ENCODE measurements around the gene CPNE2.

The CPNE2 gene

GRCh38 chr16:57150682-57151330 is 58.4 kb downstream of the CPNE2 start:
- no peak for TF ChIP-seq CTCF (IDR thresholded peaks at IDR 0.05; ENCODE audit: low read depth, low read length, missing control alignments)
- no peak for DNase-seq (ENCODE audit: extremely low read depth, low read depth)
- no peak overlapping the region for H3K4me3 ChIP-seq (replicated peaks; ENCODE audit: low read depth, low read length)

GRCh38 chr16:57151369-57151768 is 59.0 kb downstream of the CPNE2 start:
- H3K4me3 ChIP-seq (replicated peaks; ENCODE audit: low read depth, low read length) = no peak overlapping the region
- no peak for TF ChIP-seq CTCF (IDR thresholded peaks at IDR 0.05; ENCODE audit: low read depth, low read length, missing control alignments)
- DNase-seq (ENCODE audit: extremely low read depth, low read depth) = no peak

DNA sequence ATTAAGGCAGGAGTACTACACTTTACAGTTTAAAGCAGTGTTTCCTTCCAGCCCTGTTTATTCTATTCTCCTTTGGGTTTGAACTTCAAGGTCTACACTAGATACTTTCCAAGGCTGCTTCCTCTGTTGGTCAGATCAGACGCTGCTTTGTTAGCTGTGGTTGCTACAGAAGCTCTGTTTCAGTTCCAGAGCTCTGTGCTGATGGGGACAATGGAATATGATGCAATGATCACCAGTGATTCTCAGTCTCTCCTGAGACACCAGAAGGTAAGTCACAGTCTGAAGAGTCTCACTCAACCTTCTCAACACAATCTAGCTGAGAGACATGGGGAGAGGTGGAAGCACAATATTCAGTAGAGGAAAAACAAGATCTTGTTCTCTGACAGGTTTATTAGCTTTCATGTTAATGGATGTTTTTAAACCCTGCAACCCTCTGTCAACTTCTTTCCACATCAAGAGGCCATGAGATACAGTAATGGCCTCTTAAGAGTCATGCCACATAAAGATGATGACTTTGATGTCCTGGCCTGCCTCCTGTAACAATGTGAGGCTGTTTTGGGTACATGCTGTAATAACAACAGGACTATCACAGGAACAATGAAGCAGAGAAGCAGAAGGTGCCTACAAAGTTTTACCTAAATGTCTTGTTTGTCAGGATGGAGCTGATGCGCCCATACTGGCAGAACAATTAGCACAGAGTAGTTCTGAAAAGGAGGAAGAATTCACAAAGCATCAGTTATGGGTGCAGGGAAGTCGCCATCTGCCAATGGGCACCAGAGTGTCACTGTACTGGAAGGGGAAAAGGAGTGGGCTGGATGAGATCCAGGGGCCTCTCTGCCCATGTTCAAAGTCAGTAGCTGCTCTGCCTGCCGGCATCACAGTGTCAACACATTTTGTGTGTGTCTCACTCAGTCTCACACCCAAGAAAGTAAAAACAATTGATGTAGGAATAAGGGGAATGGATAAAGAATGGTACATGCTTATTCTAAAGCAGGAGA is 60.0 kb downstream of the CPNE2 start:
- DNase-seq (ENCODE audit: extremely low read depth, low read depth) = no peak
- no peak for TF ChIP-seq CTCF (IDR thresholded peaks at IDR 0.05; ENCODE audit: low read depth, low read length, missing control alignments)
- no peak overlapping the region for H3K4me3 ChIP-seq (replicated peaks; ENCODE audit: low read depth, low read length)

DNA sequence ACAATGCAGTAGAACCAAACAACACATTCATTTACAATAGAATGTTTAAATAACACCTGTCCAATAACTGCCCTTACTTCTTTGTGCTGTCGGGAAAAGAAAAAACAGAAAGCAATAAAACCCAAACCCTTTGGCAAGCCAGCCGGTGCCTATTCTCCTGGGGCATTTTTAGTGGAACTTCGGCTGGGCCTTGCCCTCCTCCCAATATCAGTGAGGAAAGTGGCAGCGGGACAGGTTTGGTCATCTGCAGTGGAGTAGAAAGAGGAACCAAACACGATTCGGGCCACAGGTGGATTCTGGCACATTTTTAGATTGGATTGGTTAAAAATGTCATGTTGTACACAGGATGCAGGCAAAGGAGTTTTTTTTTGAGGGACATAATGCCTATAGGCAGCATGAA is 61.5 kb downstream of the CPNE2 start:
- no peak for TF ChIP-seq CTCF (IDR thresholded peaks at IDR 0.05; ENCODE audit: low read depth, low read length, missing control alignments)
- no peak overlapping the region for H3K4me3 ChIP-seq (replicated peaks; ENCODE audit: low read depth, low read length)
- no peak for DNase-seq (ENCODE audit: extremely low read depth, low read depth)

DNA sequence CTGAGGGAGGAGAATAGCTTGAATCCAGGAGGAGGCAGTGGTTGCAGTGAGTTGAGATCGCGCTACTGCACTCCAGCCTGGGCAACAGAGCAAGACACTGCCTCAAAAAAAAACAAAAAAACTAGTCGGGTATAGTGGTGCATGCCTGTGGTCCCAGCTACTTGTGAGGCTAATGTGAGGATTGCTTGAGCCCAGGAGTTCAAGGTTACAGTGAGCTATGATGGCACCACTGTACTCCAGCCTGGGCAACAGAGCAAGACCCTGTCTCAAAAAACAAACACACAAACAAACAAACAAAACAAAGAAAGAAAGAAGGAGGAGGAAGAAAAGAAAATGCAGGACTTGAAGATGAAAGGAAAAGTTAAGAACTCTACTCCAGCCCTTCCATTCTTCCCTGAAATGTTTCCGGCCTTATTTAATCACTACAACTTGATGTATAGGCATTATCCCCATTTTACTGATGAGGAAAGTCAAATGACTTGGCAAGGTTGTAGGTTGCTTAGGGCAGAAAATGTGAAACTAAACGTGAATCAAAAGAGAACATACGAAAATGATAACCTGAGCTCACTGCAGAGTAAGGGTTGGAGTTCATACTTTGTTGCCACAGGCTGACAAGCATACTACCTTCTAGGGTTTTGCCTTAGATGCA is 63.4 kb downstream of the CPNE2 start:
- H3K4me3 ChIP-seq (replicated peaks; ENCODE audit: low read depth, low read length) = no peak overlapping the region
- no peak for DNase-seq (ENCODE audit: extremely low read depth, low read depth)
- TF ChIP-seq CTCF (IDR thresholded peaks at IDR 0.05; ENCODE audit: low read depth, low read length, missing control alignments) = no peak

- no peak for DNase-seq (ENCODE audit: extremely low read depth, low read depth)
- H3K4me3 ChIP-seq (replicated peaks; ENCODE audit: low read depth, low read length) = no peak overlapping the region
- no peak for TF ChIP-seq CTCF (IDR thresholded peaks at IDR 0.05; ENCODE audit: low read depth, low read length, missing control alignments)
These were observed 63.9 kb downstream of the CPNE2 start for GRCh38 chr16:57156351-57156703.

All from HFF-Myc (cell line).